ENCODE results near the gene GABRB1.

The GABRB1 gene

DNA sequence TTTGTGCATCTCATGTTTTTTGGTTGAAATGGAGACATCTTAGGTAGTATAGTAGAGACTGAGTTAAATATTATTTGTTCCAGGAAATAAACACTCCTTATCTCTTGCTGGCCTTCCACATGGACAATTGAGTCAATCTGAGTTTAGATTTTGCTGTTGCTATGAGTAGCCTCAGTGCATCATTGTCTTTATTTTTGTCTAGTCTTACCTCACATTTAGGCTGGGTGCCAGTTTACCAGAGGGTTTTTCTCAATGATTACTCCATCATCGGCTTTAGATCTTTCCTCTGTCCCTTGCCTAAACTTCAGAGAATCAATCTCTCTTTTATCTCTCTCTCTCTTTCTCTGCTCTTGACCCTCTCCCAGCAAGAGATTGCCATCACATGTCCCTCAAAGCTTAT lies 73.6 kb downstream of the GABRB1 start:
- Histone ChIP-seq H3K9me3 (ENCODE audit: control insufficient read depth in 5 of 5, low read length in 5 of 5) (no peaks in the 10 kb centered on the region), H3K4me1 (ENCODE audit: control insufficient read depth in 5 of 5, insufficient read depth in 5 of 5, low read length in 5 of 5) (no peaks in the 10 kb centered on the region), H3K9ac (ENCODE audit: low read length in 5 of 5) (no peak overlapping the region), H3K27ac (ENCODE audit: low read depth, low read length) (no peak overlapping the region), H3K27me3 (ENCODE audit: control insufficient read depth in 5 of 5, insufficient read depth in 4 of 5, low read length in 5 of 5) (peaks cover 0 to 3% (median 0%) of the 10 kb centered on the region in 5 donors), H3K4me3 (ENCODE audit: low read depth in 1 of 5, low read length in 5 of 5) (no peak overlapping the region), H3K36me3 (ENCODE audit: control insufficient read depth in 5 of 5, insufficient read depth in 5 of 5, low read length in 5 of 5) (no peaks in the 10 kb centered on the region)

- Histone ChIP-seq H3K4me3 (ENCODE audit: low read depth in 1 of 5, low read length in 5 of 5) (no peak overlapping the region), H3K9me3 (ENCODE audit: control insufficient read depth in 5 of 5, low read length in 5 of 5) (no peaks in the 10 kb centered on the region), H3K27me3 (ENCODE audit: control insufficient read depth in 5 of 5, insufficient read depth in 4 of 5, low read length in 5 of 5) (peaks cover 0 to 3% (median 0%) of the 10 kb centered on the region in 5 donors), H3K36me3 (ENCODE audit: control insufficient read depth in 5 of 5, insufficient read depth in 5 of 5, low read length in 5 of 5) (no peaks in the 10 kb centered on the region), H3K27ac (ENCODE audit: low read depth, low read length) (no peak overlapping the region), H3K4me1 (ENCODE audit: control insufficient read depth in 5 of 5, insufficient read depth in 5 of 5, low read length in 5 of 5) (no peaks in the 10 kb centered on the region), H3K9ac (ENCODE audit: low read length in 5 of 5) (no peak overlapping the region)
Measured at GRCh38 chr4:47106561-47106960, 75.2 kb downstream of the GABRB1 start.

GRCh38 chr4:47109379-47109778 lies 78.0 kb downstream of the GABRB1 start:
- no peaks in the 10 kb centered on the region for H3K9me3 ChIP-seq (ENCODE audit: control insufficient read depth in 5 of 5, low read length in 5 of 5)
- H3K27ac ChIP-seq (ENCODE audit: low read depth, low read length), result no peak overlapping the region
- peaks cover 0 to 6% (median 0%) of the 10 kb centered on the region in 5 donors for H3K27me3 ChIP-seq (ENCODE audit: control insufficient read depth in 5 of 5, insufficient read depth in 4 of 5, low read length in 5 of 5)
- H3K36me3 ChIP-seq (ENCODE audit: control insufficient read depth in 5 of 5, insufficient read depth in 5 of 5, low read length in 5 of 5), result no peaks in the 10 kb centered on the region
- no peak overlapping the region for H3K9ac ChIP-seq (ENCODE audit: low read length in 5 of 5)
- H3K4me3 ChIP-seq (ENCODE audit: low read depth in 1 of 5, low read length in 5 of 5), result no peak overlapping the region
- no peaks in the 10 kb centered on the region for H3K4me1 ChIP-seq (ENCODE audit: control insufficient read depth in 5 of 5, insufficient read depth in 5 of 5, low read length in 5 of 5)

DNA sequence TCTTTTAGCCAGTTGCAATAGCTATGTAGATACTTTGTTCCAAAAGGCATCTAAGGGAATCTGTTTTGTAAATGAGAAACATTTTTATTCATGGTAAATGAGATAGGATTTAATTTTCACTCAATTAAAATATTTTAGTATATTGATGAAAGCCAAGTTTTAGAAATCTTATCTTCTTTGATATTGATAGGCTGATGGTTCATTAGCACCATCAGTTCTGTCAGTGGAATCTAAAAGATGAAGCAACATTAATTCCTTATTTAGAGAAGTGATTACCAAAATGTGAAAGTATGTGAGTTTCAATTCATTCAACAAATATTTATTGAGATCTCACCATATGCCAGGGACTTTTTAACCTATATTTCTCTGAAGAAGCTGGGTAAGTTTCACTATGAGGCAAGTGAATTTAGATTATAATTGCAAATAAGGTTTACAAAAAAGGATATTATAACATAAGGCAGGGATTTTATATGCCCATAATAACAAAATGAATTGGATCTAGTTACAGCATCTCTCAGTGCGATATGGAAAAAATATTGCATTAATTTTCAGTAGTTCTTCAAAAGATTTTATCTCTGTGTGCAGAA lies 79.3 kb downstream of the GABRB1 start:
- Histone ChIP-seq H3K4me1 (ENCODE audit: control insufficient read depth in 5 of 5, insufficient read depth in 5 of 5, low read length in 5 of 5) (no peaks in the 10 kb centered on the region), H3K27ac (ENCODE audit: low read depth, low read length) (no peak overlapping the region), H3K9me3 (ENCODE audit: control insufficient read depth in 5 of 5, low read length in 5 of 5) (no peaks in the 10 kb centered on the region), H3K36me3 (ENCODE audit: control insufficient read depth in 5 of 5, insufficient read depth in 5 of 5, low read length in 5 of 5) (no peaks in the 10 kb centered on the region), H3K27me3 (ENCODE audit: control insufficient read depth in 5 of 5, insufficient read depth in 4 of 5, low read length in 5 of 5) (peaks cover 0 to 7% (median 0%) of the 10 kb centered on the region in 5 donors), H3K9ac (ENCODE audit: low read length in 5 of 5) (no peak overlapping the region), H3K4me3 (ENCODE audit: low read depth in 1 of 5, low read length in 5 of 5) (no peak overlapping the region)

GRCh38 chr4:47118192-47118929 lies 87.0 kb downstream of the GABRB1 start:
- no peak overlapping the region for H3K27ac ChIP-seq (ENCODE audit: low read depth, low read length)
- H3K4me3 ChIP-seq (ENCODE audit: low read depth in 1 of 5, low read length in 5 of 5), result no peak overlapping the region
- H3K36me3 ChIP-seq (ENCODE audit: control insufficient read depth in 5 of 5, insufficient read depth in 5 of 5, low read length in 5 of 5), result no peaks in the 10 kb centered on the region
- no peaks in the 10 kb centered on the region for H3K4me1 ChIP-seq (ENCODE audit: control insufficient read depth in 5 of 5, insufficient read depth in 5 of 5, low read length in 5 of 5)
- no peak overlapping the region for H3K9ac ChIP-seq (ENCODE audit: low read length in 5 of 5)
- no peaks in the 10 kb centered on the region for H3K9me3 ChIP-seq (ENCODE audit: control insufficient read depth in 5 of 5, low read length in 5 of 5)
- peaks cover 4 to 15% (median 5%) of the 10 kb centered on the region in 5 donors for H3K27me3 ChIP-seq (ENCODE audit: control insufficient read depth in 5 of 5, insufficient read depth in 4 of 5, low read length in 5 of 5)

GRCh38 chr4:47120783-47121182 lies 89.4 kb downstream of the GABRB1 start:
- Histone ChIP-seq H3K27ac (ENCODE audit: low read depth, low read length) (no peak overlapping the region), H3K9me3 (ENCODE audit: control insufficient read depth in 5 of 5, low read length in 5 of 5) (no peaks in the 10 kb centered on the region), H3K36me3 (ENCODE audit: control insufficient read depth in 5 of 5, insufficient read depth in 5 of 5, low read length in 5 of 5) (no peaks in the 10 kb centered on the region), H3K4me1 (ENCODE audit: control insufficient read depth in 5 of 5, insufficient read depth in 5 of 5, low read length in 5 of 5) (no peaks in the 10 kb centered on the region), H3K27me3 (ENCODE audit: control insufficient read depth in 5 of 5, insufficient read depth in 4 of 5, low read length in 5 of 5) (peaks cover 4 to 11% (median 5%) of the 10 kb centered on the region in 5 donors), H3K4me3 (ENCODE audit: low read depth in 1 of 5, low read length in 5 of 5) (no peak overlapping the region), H3K9ac (ENCODE audit: low read length in 5 of 5) (no peak overlapping the region)

GRCh38 chr4:47122592-47123291 lies 91.4 kb downstream of the GABRB1 start:
- peaks cover 0 to 11% (median 5%) of the 10 kb centered on the region in 5 donors for H3K27me3 ChIP-seq (ENCODE audit: control insufficient read depth in 5 of 5, insufficient read depth in 4 of 5, low read length in 5 of 5)

DNA sequence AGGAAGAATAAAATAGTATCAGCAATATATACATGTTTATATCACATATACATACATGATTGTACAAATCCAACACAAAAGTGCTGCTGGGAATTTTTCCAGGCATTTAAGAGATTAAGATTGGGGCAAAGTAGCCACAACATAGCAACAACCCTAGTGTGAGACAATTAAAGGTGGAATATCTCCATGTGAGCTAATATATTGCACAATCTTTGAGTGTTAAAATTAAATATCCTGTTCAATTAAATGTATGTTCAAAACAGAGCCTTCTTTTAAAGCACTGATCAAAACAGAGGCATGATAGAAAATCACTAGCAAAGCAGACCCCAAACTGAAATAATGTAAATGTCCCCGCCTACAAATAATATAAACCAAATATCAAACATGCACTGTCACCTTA lies 97.6 kb downstream of the GABRB1 start:
- Histone ChIP-seq H3K36me3 (ENCODE audit: control insufficient read depth in 5 of 5, insufficient read depth in 5 of 5, low read length in 5 of 5) (no peaks in the 10 kb centered on the region), H3K9ac (ENCODE audit: low read length in 5 of 5) (no peak overlapping the region), H3K9me3 (ENCODE audit: control insufficient read depth in 5 of 5, low read length in 5 of 5) (no peaks in the 10 kb centered on the region), H3K4me1 (ENCODE audit: control insufficient read depth in 5 of 5, insufficient read depth in 5 of 5, low read length in 5 of 5) (no peaks in the 10 kb centered on the region), H3K27me3 (ENCODE audit: control insufficient read depth in 5 of 5, insufficient read depth in 4 of 5, low read length in 5 of 5) (no peaks in the 10 kb centered on the region), H3K27ac (ENCODE audit: low read depth, low read length) (no peak overlapping the region), H3K4me3 (ENCODE audit: low read depth in 1 of 5, low read length in 5 of 5) (no peak overlapping the region)

More at GRCh38 chr4:47122592-47123291, 91.4 kb downstream of the GABRB1 start:
- Histone ChIP-seq H3K9me3 (ENCODE audit: control insufficient read depth in 5 of 5, low read length in 5 of 5) (no peaks in the 10 kb centered on the region), H3K36me3 (ENCODE audit: control insufficient read depth in 5 of 5, insufficient read depth in 5 of 5, low read length in 5 of 5) (no peaks in the 10 kb centered on the region), H3K27ac (ENCODE audit: low read depth, low read length) (no peak overlapping the region), H3K4me3 (ENCODE audit: low read depth in 1 of 5, low read length in 5 of 5) (no peak overlapping the region), H3K9ac (ENCODE audit: low read length in 5 of 5) (no peak overlapping the region), H3K4me1 (ENCODE audit: control insufficient read depth in 5 of 5, insufficient read depth in 5 of 5, low read length in 5 of 5) (no peaks in the 10 kb centered on the region)

GRCh38 chr4:47135210-47135609 lies 103.8 kb downstream of the GABRB1 start:
- Histone ChIP-seq H3K27me3 (ENCODE audit: control insufficient read depth in 5 of 5, insufficient read depth in 4 of 5, low read length in 5 of 5) (no peaks in the 10 kb centered on the region), H3K4me1 (ENCODE audit: control insufficient read depth in 5 of 5, insufficient read depth in 5 of 5, low read length in 5 of 5) (no peaks in the 10 kb centered on the region), H3K9me3 (ENCODE audit: control insufficient read depth in 5 of 5, low read length in 5 of 5) (no peaks in the 10 kb centered on the region), H3K36me3 (ENCODE audit: control insufficient read depth in 5 of 5, insufficient read depth in 5 of 5, low read length in 5 of 5) (no peaks in the 10 kb centered on the region), H3K4me3 (ENCODE audit: low read depth in 1 of 5, low read length in 5 of 5) (no peak overlapping the region), H3K9ac (ENCODE audit: low read length in 5 of 5) (no peak overlapping the region), H3K27ac (ENCODE audit: low read depth, low read length) (no peak overlapping the region)

GRCh38 chr4:47143261-47143660 lies 111.9 kb downstream of the GABRB1 start:
- H3K27ac ChIP-seq (ENCODE audit: low read depth, low read length), result no peak overlapping the region
- H3K27me3 ChIP-seq (ENCODE audit: control insufficient read depth in 5 of 5, insufficient read depth in 4 of 5, low read length in 5 of 5), result no peaks in the 10 kb centered on the region
- H3K9me3 ChIP-seq (ENCODE audit: control insufficient read depth in 5 of 5, low read length in 5 of 5), result no peaks in the 10 kb centered on the region
- H3K9ac ChIP-seq (ENCODE audit: low read length in 5 of 5), result no peak overlapping the region
- H3K4me1 ChIP-seq (ENCODE audit: control insufficient read depth in 5 of 5, insufficient read depth in 5 of 5, low read length in 5 of 5), result no peaks in the 10 kb centered on the region
- H3K4me3 ChIP-seq (ENCODE audit: low read depth in 1 of 5, low read length in 5 of 5), result no peak overlapping the region
- no peaks in the 10 kb centered on the region for H3K36me3 ChIP-seq (ENCODE audit: control insufficient read depth in 5 of 5, insufficient read depth in 5 of 5, low read length in 5 of 5)

Measured in subcutaneous abdominal adipose tissue (tissue), 5 donors.